Adipose tissue (tissue), 3 donors: Measurements from ENCODE around the gene OPCML. TPM values are rescaled to one million over a fixed set of nuclear protein-coding genes. Genes with fewer than 3 reads are reported as not detected.

Experiments used
- H3K27ac ChIP-seq: one replicate; pipeline ENCODE4 v1.5.1; 2013; ENCODE audit warnings: low read depth, low read length
- WGBS, 3 donors: extraction: QIAGEN DNeasy Blood & Tissue Kit; methylation state at CpG; one replicate each; pipeline ENCODE4 v1.1.7; 2013; 5-methylcytosine and 5-hydroxymethylcytosine counted together
- polyA plus RNA-seq, 3 donors: library from polyadenylated mRNA; stranded (reverse); fragments of 200-250 nt; gene quantifications; one replicate each; pipeline ENCODE4 v1.2.3, GENCODE V29; 2013
- donor health status: healthy with polysubstance abuse.
- donor health status: Bipolar disorder and iron deficiency.
- donor health status: healthy.

Gene OPCML
- polyA plus RNA-seq, 3 donors, result 0.01 to 0.04 TPM; not detected in 1

GRCh38 chr11:133346137-133346536 is 186.2 kb downstream of the OPCML start:
- WGBS, 3 donors, result 78 to 85% (median 78%) methylated on average over 5 of the region's 5 CpGs
- no peak overlapping the region for H3K27ac ChIP-seq

GRCh38 chr11:133343951-133344350 is 188.3 kb downstream of the OPCML start:
- H3K27ac ChIP-seq, result no peak overlapping the region
- 39 to 53% (median 42%) methylated on average over 9 of the region's 9 CpGs for WGBS, 3 donors

- WGBS, 3 donors, result 66 to 76% (median 75%) methylated on average over 5 of the region's 5 CpGs
- no peak overlapping the region for H3K27ac ChIP-seq
Observed at GRCh38 chr11:133339495-133340140, 192.7 kb downstream of the OPCML start.

DNA sequence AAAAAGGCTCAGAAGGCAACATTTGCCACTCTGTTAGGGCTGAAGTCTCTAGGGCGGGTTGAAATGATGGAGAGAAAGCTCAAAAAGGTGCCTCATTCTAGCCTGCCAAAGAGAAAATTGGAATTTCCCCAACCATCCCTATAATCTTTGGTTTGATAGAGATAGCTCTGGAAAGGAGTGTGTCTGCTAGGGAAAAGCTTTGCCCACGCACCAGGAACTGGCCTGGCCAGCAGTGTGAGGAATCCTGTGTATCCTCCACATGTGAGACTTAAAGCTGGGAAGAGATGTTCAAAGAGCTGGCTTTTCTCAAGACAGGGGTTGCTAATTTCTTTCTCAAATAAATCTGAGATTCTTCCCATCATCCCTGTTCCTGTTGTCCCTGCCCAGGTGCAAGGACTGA is 193.7 kb downstream of the OPCML start:
- 34 to 71% (median 67%) methylated on average over 2 of the region's 2 CpGs for WGBS, 3 donors
- H3K27ac ChIP-seq, result no peak overlapping the region

DNA sequence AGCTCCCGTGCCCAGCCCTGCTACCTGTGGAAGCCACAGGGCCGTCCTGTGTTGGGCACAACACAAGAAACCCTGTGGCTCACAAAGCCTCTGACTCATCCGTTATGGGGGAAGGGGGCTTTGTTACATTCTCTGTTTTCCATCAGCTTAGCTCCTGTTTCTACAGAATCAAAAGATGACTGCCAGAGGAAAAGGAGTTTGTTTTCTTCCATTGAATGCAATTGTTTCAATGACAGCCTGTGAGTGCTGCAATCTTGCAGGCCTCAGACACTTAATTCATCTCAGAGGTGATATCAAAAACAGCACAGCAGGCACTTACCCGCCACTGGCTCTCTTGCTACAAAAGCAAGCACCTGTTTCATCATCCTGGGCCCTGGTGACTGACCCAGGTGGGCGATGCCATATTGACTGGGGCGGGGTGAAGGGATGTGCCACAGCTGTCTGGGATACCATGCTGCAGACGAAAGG is 194.3 kb downstream of the OPCML start:
- H3K27ac ChIP-seq, result no peak overlapping the region
- 48 to 70% (median 69%) methylated on average over 7 of the region's 7 CpGs for WGBS, 3 donors

GRCh38 chr11:133337193-133337592 is 195.1 kb downstream of the OPCML start:
- no peak overlapping the region for H3K27ac ChIP-seq
- WGBS, 3 donors, result 80 to 98% (median 92%) methylated on average over 4 of the region's 4 CpGs

GRCh38 chr11:133331031-133331430 is 201.3 kb downstream of the OPCML start:
- no peak overlapping the region for H3K27ac ChIP-seq
- WGBS, 3 donors, result 78 to 87% (median 83%) methylated on average over 3 of the region's 3 CpGs

- H3K27ac ChIP-seq, result no peak overlapping the region
- WGBS, 3 donors, result 83 to 94% (median 87%) methylated on average over 7 of the region's 7 CpGs
Observed at GRCh38 chr11:133326849-133327248, 205.5 kb downstream of the OPCML start.

- H3K27ac ChIP-seq, result no peak overlapping the region
- WGBS, 3 donors, result 98 to 100% (median 98%) methylated on average over 2 of the region's 2 CpGs
Observed at GRCh38 chr11:133326332-133326731, 206.0 kb downstream of the OPCML start.

DNA sequence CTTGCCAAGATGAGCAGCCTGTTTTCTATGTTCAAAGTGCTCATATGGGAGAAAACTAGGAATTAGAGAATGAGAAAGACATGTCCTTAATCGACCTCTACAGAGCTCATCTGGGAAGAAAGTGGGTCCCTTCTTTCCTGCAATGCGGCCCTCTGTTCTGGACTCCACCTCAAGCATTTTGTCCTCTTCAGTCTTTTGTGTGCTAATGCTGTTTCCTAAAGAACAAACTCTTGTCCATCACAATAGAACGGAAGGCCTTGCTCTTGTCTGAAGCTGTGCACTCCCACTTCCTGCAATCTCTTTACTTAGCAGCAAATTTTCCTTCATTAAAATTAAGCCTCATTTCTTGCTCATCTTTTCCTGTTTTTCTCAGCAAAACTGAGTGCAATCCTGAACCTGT is 206.6 kb downstream of the OPCML start:
- WGBS, 3 donors, result 42 to 62% (median 55%) methylated on average over 3 of the region's 3 CpGs
- H3K27ac ChIP-seq, result no peak overlapping the region

DNA sequence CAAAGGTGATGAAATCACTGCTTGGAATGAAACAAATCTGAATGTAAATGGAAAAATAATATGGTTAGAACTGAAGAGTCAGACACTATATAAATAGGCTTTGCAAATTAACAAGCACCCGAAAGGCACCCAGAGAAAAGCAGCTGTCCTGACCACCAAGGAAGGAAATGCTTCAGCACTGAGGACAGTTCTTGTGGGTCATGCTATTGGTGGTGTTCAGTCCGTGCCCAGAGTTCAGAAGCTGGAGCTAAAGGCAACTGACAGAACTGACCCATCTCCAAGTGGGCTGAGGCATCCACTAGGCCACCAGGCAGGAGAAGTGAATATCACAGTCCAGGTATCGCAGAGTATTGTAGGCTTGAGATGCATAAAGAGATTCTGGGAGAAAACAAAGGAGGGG is 208.9 kb downstream of the OPCML start:
- WGBS, 3 donors, result 64 to 74% (median 66%) methylated on average over 3 of the region's 3 CpGs

DNA sequence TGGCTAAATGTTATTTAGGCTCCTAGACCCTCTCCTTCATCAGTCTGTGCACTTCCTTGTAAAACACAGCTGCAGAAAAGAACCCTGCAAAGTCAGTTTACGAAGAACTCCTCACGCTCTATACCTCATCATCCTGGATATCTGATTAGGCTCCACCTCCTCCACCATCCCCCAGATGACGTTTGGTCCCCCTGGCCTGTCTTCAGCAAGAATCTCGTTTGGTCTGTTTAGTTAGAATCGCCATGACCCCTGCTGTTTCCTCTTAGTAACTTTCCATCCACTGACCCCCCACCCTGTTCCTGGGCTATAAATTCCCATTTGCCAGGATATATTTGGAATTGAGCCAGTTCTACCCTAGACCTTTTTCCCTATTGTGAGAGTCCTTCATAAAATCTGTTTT is 214.1 kb downstream of the OPCML start:
- H3K27ac ChIP-seq, result no peak overlapping the region
- 35 to 39% (median 35%) methylated on average over 5 of the region's 5 CpGs for WGBS, 3 donors

More for the DNA sequence above, 208.9 kb downstream of the OPCML start:
- no peak overlapping the region for H3K27ac ChIP-seq

DNA sequence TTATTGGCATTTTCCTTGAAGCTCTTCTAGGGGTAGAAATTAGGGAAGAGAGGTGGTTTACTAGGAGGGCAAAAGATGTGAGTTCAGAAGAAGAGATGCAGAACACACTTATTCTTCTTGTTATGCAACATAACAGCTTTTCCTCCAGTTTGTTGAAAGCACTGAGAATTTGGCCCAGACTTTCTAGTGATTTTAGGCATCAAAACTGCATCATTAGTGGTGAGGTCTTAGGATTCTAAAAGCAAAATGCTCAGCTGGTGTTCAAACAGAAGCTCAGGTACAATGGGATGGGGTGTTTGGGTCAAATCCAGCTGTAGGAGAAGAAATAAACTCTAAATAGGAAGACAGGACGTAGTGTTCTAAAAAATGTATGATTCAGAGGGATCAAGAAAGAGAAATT is 221.1 kb downstream of the OPCML start:
- 63 to 65% (median 64%) methylated on average over 1 of the region's 1 CpG for WGBS, 3 donors
- no peak overlapping the region for H3K27ac ChIP-seq

DNA sequence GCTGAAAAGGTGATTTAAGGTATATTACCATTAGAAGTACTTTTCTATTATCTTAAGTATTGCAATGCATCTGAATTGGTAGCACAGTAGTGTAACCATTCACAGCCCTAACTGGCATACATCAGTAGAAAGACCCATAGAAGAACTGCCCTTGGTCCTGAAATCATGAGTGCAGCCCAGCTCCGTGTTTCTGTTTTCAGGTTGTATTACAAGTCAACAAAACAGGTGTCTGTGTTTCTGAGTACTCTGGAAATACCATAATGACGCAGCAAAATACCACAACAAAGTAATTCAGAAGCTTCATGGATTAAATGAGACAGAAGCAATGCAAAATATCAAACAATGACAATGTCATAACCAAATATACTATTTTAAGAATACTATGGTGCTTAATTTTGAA is 226.3 kb downstream of the OPCML start:
- H3K27ac ChIP-seq, result no peak overlapping the region
- 17 to 27% (median 27%) methylated on average over 2 of the region's 2 CpGs for WGBS, 3 donors

DNA sequence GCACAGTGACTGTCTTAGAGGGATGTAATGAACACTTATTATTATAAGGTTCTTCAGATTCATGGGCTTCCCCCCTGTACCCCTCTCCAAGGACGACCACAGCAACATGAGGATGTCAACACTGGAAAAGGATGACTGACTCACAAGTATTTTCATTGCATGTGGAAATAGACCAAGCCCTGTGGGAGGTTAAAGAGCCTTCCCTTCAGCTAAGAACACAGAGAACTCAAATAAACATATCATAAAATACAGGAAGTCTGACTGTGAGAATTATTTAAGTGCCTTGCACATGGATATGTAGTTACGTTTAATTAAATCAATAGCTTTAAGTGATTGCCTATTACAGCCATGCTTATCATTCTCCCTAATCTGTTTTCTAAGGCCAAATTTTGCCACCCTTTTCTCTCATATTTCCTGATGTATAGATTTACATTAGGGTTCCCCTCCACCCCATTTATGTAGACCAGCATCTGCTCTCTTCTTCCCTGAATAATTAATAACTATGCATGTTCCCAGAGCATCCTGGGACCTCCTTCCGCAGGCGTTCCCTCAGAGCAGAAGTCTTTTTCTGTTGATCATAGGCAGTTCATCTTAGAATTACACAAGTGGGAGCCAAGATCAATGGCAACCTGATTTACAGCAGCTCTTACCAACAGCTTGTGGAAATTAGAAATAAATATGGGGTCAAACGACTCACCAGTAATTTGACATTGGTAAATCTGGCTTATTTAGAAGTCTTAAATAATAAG is 226.9 kb downstream of the OPCML start:
- no peak overlapping the region for H3K27ac ChIP-seq
- WGBS, 3 donors, result 58 to 72% (median 64%) methylated on average over 5 of the region's 5 CpGs

DNA sequence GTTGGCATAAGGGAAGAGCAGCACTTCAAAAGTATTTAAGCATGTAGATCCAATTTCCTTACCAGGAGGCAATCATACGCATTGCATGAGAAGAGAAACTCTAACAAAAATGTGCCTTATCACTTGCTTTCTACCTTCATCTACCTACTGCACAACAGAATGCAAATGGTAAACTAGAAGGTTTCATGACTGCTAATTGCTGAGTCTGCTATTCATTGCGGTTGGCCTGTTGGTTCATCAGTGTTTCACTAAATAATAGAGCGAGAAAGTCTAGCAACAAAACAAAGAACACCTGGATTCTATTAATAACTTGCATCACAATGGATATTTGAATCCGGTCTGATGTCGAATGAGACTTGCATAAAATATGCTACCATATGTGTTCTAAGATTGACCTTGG is 229.0 kb downstream of the OPCML start:
- no peak overlapping the region for H3K27ac ChIP-seq
- WGBS, 3 donors, result 87 to 93% (median 92%) methylated on average over 5 of the region's 5 CpGs

GRCh38 chr11:133302056-133302455 is 230.2 kb downstream of the OPCML start:
- H3K27ac ChIP-seq, result no peak overlapping the region
- 8 to 36% (median 35%) methylated on average over 3 of the region's 3 CpGs for whole genome bisulfite sequencing, 3 donors

DNA sequence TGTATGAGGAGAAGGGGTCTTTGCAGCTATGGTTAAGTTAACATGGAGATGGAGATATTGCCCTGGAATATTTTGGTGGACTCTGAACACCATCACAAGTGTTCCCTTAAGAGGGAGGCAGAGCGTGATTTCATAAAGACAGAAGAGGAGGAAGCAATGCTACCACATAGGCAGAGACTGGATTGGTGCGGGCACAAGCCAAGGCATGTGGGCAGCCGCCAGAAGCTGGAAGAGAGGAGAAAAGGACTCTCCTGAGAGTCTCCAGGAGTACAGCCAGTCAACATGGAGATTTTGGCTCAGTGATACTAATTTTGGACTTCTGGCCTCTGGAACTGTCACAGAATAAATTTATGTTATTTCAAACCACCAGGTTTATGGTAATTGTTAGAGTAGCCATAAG is 231.6 kb downstream of the OPCML start:
- H3K27ac ChIP-seq, result no peak overlapping the region
- 72 to 87% (median 83%) methylated on average over 3 of the region's 3 CpGs for WGBS, 3 donors

GRCh38 chr11:133291780-133292179 is 240.5 kb downstream of the OPCML start:
- no peak overlapping the region for H3K27ac ChIP-seq
- WGBS, 3 donors, result 50 to 60% (median 51%) methylated on average over 7 of the region's 7 CpGs

DNA sequence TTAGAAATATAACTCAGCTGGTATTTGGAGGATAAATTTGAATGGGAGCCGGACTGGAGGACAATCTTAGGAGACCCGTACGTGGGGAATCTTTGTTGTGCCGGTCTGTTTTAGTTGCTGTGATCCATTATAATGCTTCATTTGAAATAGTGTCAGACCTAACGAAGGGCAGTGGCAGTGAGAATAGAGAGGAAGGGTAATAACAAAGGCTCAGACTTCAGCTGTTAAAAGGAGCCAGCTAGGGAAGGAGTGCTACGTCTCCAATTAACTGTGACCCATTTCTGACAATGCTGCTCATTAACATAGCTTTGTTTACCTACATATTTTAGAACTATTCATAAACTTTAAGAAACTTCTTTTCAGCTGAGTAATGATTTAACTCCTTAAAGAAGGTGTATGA is 246.9 kb downstream of the OPCML start:
- WGBS, 3 donors, result 68 to 69% (median 69%) methylated on average over 6 of the region's 6 CpGs
- H3K27ac ChIP-seq, result no peak overlapping the region
